ENCODE data around the gene RAD18.

Gene RAD18

GRCh38 chr3:8885536-8886316 lies 77.5 kb downstream of the RAD18 start:
- H3K9ac ChIP-seq, result no peak overlapping the region
- TF ChIP-seq, protein P1, sequence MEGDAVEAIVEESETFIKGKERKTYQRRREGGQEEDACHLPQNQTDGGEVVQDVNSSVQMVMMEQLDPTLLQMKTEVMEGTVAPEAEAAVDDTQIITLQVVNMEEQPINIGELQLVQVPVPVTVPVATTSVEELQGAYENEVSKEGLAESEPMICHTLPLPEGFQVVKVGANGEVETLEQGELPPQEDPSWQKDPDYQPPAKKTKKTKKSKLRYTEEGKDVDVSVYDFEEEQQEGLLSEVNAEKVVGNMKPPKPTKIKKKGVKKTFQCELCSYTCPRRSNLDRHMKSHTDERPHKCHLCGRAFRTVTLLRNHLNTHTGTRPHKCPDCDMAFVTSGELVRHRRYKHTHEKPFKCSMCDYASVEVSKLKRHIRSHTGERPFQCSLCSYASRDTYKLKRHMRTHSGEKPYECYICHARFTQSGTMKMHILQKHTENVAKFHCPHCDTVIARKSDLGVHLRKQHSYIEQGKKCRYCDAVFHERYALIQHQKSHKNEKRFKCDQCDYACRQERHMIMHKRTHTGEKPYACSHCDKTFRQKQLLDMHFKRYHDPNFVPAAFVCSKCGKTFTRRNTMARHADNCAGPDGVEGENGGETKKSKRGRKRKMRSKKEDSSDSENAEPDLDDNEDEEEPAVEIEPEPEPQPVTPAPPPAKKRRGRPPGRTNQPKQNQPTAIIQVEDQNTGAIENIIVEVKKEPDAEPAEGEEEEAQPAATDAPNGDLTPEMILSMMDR (IDR thresholded peaks at IDR 0.05), result no peak
- H3K4me3 ChIP-seq (ENCODE audit: low read depth, low read length), result no peak overlapping the region
- H3K27ac ChIP-seq, result no peak overlapping the region
- H3K79me2 ChIP-seq, result no peaks in the 10 kb centered on the region
- H3K9me3 ChIP-seq (ENCODE audit: control insufficient read depth, low read length), result no peaks in the 10 kb centered on the region
- H3K4me1 ChIP-seq, result no peaks in the 10 kb centered on the region
- no peaks in the 10 kb centered on the region for H3K36me3 ChIP-seq (ENCODE audit: control insufficient read depth, insufficient read depth, low read length)
- H2AFZ ChIP-seq, result no peak overlapping the region
- no peaks in the 10 kb centered on the region for H3K27me3 ChIP-seq (ENCODE audit: control insufficient read depth, insufficient read depth, low read length)
- H3K4me2 ChIP-seq (ENCODE audit: low read length), result no peak overlapping the region

DNA sequence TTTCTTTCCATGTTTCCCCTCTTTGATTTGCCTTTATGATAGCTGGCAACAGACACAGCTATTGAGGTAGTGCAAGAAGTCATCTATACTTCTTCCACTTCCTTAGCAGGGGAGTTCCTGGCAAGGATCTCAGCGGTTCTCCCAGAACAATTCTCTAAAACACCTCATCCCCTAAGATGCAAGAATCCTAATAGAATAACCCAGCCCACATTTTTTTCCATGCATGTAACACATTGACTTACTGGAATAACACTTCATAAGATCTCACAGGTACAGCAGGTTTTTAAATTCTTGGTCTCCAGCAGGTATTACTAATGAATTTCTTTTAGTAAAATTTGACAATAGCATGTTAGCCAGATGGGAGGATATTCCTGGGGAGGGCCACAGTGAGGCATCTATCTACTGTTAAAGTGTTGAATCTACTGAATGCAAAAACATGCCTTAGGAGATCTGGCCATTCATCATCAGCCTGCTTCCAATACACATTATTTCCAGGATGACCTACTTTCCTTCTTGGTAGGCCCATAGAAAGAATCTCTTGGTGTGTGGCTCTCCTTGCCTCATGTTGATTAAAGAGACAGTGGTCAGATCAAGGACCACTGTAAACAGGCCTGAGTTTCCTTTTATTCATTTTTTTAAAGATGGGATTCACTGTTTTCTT lies 78.5 kb downstream of the RAD18 start:
- Histone ChIP-seq H3K4me2 (ENCODE audit: low read length) (no peak overlapping the region), H2AFZ (no peak overlapping the region), H3K4me3 (ENCODE audit: low read depth, low read length) (no peak overlapping the region), H3K9ac (no peak overlapping the region), H3K36me3 (ENCODE audit: control insufficient read depth, insufficient read depth, low read length) (no peaks in the 10 kb centered on the region), H3K9me3 (ENCODE audit: control insufficient read depth, low read length) (no peaks in the 10 kb centered on the region), H3K27ac (no peak overlapping the region), H3K4me1 (no peaks in the 10 kb centered on the region), H3K79me2 (no peaks in the 10 kb centered on the region), H3K27me3 (ENCODE audit: control insufficient read depth, insufficient read depth, low read length) (no peaks in the 10 kb centered on the region)
- TF ChIP-seq, protein P1 (IDR thresholded peaks at IDR 0.05), result no peak

- H3K27ac ChIP-seq, result no peak overlapping the region
- no peaks in the 10 kb centered on the region for H3K79me2 ChIP-seq
- H3K27me3 ChIP-seq (ENCODE audit: control insufficient read depth, insufficient read depth, low read length), result no peaks in the 10 kb centered on the region
- H3K9me3 ChIP-seq (ENCODE audit: control insufficient read depth, low read length), result no peaks in the 10 kb centered on the region
- H3K4me2 ChIP-seq (ENCODE audit: low read length), result no peak overlapping the region
- no peak overlapping the region for H2AFZ ChIP-seq
- H3K36me3 ChIP-seq (ENCODE audit: control insufficient read depth, insufficient read depth, low read length), result no peaks in the 10 kb centered on the region
- TF ChIP-seq, protein P1 (IDR thresholded peaks at IDR 0.05), result no peak
- no peaks in the 10 kb centered on the region for H3K4me1 ChIP-seq
- no peak overlapping the region for H3K4me3 ChIP-seq (ENCODE audit: low read depth, low read length)
- no peak overlapping the region for H3K9ac ChIP-seq
Measured at GRCh38 chr3:8882642-8883041, 80.6 kb downstream of the RAD18 start.

DNA sequence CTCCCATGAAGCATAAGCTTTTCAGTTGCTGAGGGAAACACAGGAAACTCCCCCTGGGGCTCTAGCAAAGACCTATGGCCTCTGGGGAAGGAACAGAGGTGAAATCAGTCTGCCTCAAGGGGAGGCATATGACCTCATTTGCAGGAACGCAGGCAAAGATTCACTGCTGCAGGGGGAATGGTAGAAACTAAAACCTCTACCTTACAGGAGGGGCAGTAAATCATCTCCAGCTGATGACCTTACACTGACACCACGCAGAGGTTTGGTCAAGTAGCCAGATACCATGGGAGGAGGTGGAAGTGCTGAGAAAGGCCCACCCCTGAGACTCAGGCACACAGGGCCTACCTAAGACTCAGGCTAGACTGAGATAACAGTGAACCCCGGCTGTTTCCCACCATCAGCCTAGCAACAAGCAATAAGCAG lies 81.1 kb downstream of the RAD18 start:
- Histone ChIP-seq H3K36me3 (ENCODE audit: control insufficient read depth, insufficient read depth, low read length) (no peaks in the 10 kb centered on the region), H3K9ac (no peak overlapping the region), H3K27me3 (ENCODE audit: control insufficient read depth, insufficient read depth, low read length) (no peaks in the 10 kb centered on the region), H3K4me1 (no peaks in the 10 kb centered on the region), H3K4me2 (ENCODE audit: low read length) (no peak overlapping the region), H3K79me2 (no peaks in the 10 kb centered on the region), H3K27ac (no peak overlapping the region), H3K4me3 (ENCODE audit: low read depth, low read length) (no peak overlapping the region), H2AFZ (no peak overlapping the region), H3K9me3 (ENCODE audit: control insufficient read depth, low read length) (no peaks in the 10 kb centered on the region)
- TF ChIP-seq, protein P1 (IDR thresholded peaks at IDR 0.05), result no peak

Measured in parathyroid adenoma (tissue), 2 donors.